Chondrocyte (in vitro differentiated cells): Measurements from ENCODE around the gene ITPR2. TPM values are rescaled to one million over a fixed set of nuclear protein-coding genes. Genes with fewer than 3 reads are reported as not detected.
A peak's percentile ranks its signal among the peaks of the same experiment; 100 is the strongest.

Source experiments
- DNase-seq: peaks from one replicate; pipeline ENCODE4 v3.0.0; 2021; ENCODE audit warnings: mixed read lengths, low spot score
- H3K27ac Mint-ChIP-seq: one replicate; pipeline ENCODE4 v1.8.0; 2021; ENCODE audit warnings: mild to moderate bottlenecking, moderate library complexity, mixed read lengths; ENCODE audit not compliant: unreplicated experiment
- H3K27me3 Mint-ChIP-seq: 2 replicates; pipeline ENCODE4 v1.8.0; 2021; ENCODE audit warnings: low read depth, mixed read lengths
- H3K36me3 Mint-ChIP-seq: 2 replicates; pipeline ENCODE4 v1.8.0; 2021; ENCODE audit warnings: low read depth, mixed read lengths
- H3K4me1 Mint-ChIP-seq: 2 replicates; pipeline ENCODE4 v1.8.0; 2021; ENCODE audit warnings: low read depth, mild to moderate bottlenecking, mixed read lengths
- H3K4me3 Mint-ChIP-seq: one replicate; pipeline ENCODE4 v1.8.0; 2021; ENCODE audit warnings: mild to moderate bottlenecking, moderate library complexity, mixed read lengths; ENCODE audit not compliant: unreplicated experiment
- H3K9me3 Mint-ChIP-seq: 2 replicates; pipeline ENCODE4 v1.8.0; 2021; ENCODE audit warnings: low read depth, mixed read lengths
- total RNA-seq: library from RNA; stranded (reverse); gene quantifications from 3 replicates; pipeline ENCODE4 v1.2.1, GENCODE V29; 2021
- TF ChIP-seq, protein P1 (sequence below): fragments of 200-600 bp; sonication (generic); IDR thresholded peaks from 2 replicates; pipeline ENCODE4 v1.5.0; 2021; ENCODE audit warnings: antibody characterized with exemption, mild to moderate bottlenecking, moderate library complexity

ITPR2 gene
- total RNA-seq, 1 donor from 2014 or later, result 18.7 TPM

DNA sequence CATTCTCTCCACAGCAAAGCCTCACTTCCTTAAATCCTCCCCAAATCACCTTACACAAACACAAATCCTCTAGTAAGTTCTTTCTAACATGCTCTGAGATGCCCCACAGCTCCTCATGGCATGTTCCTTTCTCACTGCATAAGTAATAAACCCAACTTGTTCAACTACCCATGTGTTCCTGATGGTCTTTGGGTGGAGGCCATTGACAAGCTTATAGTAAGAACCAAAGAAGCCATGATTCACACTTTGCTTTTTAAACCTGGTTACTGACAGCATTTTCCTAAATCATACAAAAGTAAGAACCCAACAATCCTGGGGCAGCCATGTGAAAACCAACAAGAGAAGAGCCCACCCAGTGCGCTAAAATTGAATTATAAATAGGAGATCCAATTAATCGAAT, 138.6 kb downstream of the ITPR2 start:
- Mint-ChIP-seq H3K9me3 (no peaks in the 10 kb centered on the region), H3K36me3 (peaks cover 9% of the 10 kb centered on the region), H3K4me3 (no peak overlapping the region), H3K27me3 (no peaks in the 10 kb centered on the region), H3K4me1 (peaks cover 30% of the 10 kb centered on the region), H3K27ac (no peak overlapping the region)
- no peak for DNase-seq
- TF ChIP-seq, protein P1, sequence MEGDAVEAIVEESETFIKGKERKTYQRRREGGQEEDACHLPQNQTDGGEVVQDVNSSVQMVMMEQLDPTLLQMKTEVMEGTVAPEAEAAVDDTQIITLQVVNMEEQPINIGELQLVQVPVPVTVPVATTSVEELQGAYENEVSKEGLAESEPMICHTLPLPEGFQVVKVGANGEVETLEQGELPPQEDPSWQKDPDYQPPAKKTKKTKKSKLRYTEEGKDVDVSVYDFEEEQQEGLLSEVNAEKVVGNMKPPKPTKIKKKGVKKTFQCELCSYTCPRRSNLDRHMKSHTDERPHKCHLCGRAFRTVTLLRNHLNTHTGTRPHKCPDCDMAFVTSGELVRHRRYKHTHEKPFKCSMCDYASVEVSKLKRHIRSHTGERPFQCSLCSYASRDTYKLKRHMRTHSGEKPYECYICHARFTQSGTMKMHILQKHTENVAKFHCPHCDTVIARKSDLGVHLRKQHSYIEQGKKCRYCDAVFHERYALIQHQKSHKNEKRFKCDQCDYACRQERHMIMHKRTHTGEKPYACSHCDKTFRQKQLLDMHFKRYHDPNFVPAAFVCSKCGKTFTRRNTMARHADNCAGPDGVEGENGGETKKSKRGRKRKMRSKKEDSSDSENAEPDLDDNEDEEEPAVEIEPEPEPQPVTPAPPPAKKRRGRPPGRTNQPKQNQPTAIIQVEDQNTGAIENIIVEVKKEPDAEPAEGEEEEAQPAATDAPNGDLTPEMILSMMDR, result no peak

- no peaks in the 10 kb centered on the region for H3K27me3 Mint-ChIP-seq
- H3K27ac Mint-ChIP-seq, result no peak overlapping the region
- peaks cover 2% of the 10 kb centered on the region for H3K36me3 Mint-ChIP-seq
- TF ChIP-seq, protein P1, result no peak
- no peak for DNase-seq
- peaks cover 32% of the 10 kb centered on the region for H3K4me1 Mint-ChIP-seq
- no peak overlapping the region for H3K4me3 Mint-ChIP-seq
- no peaks in the 10 kb centered on the region for H3K9me3 Mint-ChIP-seq
These were observed 140.6 kb downstream of the ITPR2 start for GRCh38 chr12:26692407-26692806.

- H3K9me3 Mint-ChIP-seq, result no peaks in the 10 kb centered on the region
- TF ChIP-seq, protein P1, result peak; percentile 23
- peak overlapping the region; percentile 39 for H3K4me3 Mint-ChIP-seq
- no peak for DNase-seq
- no peaks in the 10 kb centered on the region for H3K27me3 Mint-ChIP-seq
- peaks cover 2% of the 10 kb centered on the region for H3K36me3 Mint-ChIP-seq
- peak overlapping the region; percentile 83 for H3K27ac Mint-ChIP-seq
- H3K4me1 Mint-ChIP-seq, result peaks cover 25% of the 10 kb centered on the region
These were observed 141.6 kb downstream of the ITPR2 start for GRCh38 chr12:26691234-26691970.

- Mint-ChIP-seq H3K4me3 (no peak overlapping the region), H3K27ac (peak overlapping the region; percentile 83), H3K9me3 (no peaks in the 10 kb centered on the region), H3K27me3 (no peaks in the 10 kb centered on the region), H3K4me1 (peaks cover 22% of the 10 kb centered on the region), H3K36me3 (peaks cover 2% of the 10 kb centered on the region)
- TF ChIP-seq, protein P1, result no peak
- no peak for DNase-seq
These were observed 142.4 kb downstream of the ITPR2 start for GRCh38 chr12:26690601-26691000.

DNA sequence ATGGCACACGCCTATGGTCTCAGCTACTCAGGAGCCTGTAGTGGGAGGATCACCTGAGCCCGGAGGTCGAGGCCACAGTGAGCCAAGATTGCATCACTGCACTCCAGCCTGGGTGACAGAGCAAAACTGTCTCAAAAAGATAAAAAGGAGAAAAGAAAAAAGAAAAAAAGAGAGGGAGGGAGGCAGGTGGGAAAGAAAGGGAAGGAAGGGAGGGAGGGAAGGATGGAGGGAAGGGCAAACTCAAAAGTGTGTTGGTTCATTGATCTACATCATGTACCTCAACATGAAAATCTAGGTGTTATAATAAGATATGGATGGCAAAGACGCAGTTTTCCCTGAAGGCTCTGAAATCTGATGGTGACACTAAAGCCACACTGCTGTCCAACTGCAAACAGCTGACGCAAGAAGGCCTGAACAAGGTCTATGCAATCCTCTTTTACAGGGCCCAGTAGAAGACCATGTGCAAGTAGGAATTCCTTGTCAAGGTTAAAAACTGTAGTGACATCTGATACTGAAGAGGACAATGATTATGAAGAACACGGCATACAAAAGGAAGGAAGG, 143.6 kb downstream of the ITPR2 start:
- no peak for DNase-seq
- Mint-ChIP-seq H3K9me3 (no peaks in the 10 kb centered on the region), H3K27me3 (no peaks in the 10 kb centered on the region), H3K4me3 (no peak overlapping the region), H3K36me3 (peaks cover 4% of the 10 kb centered on the region), H3K4me1 (peaks cover 22% of the 10 kb centered on the region), H3K27ac (no peak overlapping the region)
- TF ChIP-seq, protein P1, result no peak
